Pancreas (tissue), 10 donors: ENCODE measurements around the gene SNCAIP. TPM values are rescaled to one million over a fixed set of nuclear protein-coding genes. Genes with fewer than 3 reads are reported as not detected.

ENCODE experiments used
- ATAC-seq, 4 donors: fragments of 200-7000 bp; cut with Tn5 transposase; one replicate each; pipeline versions ENCODE4 v1.8.0 to v1.9.1; 2020; ENCODE audit warnings: mild to moderate bottlenecking in 4 of 4, moderate library complexity in 4 of 4
- DNase-seq, 6 donors: peaks; one replicate each; pipeline ENCODE4 v3.0.0-alpha.2; 2020
- FAIRE-seq: peaks from 2 replicates; lab custom pipeline; 2012; peaks lifted over from hg19 to GRCh38; lab: Jason Lieb, UNC
- H3K27ac ChIP-seq, 4 donors: fragments of 200-600 bp; sonication (generic); 1 replicate in 3 of 4; 2 replicates in 1 of 4; pipeline versions ENCODE4 v1.5.0 to v1.8.0; 2020
- H3K27me3 ChIP-seq, 4 donors: fragments of 200-600 bp; one replicate each; pipeline ENCODE4 v1.8.0; 2021
- H3K36me3 ChIP-seq, 3 donors: fragments of 200-600 bp; sonication (generic) in 1 of 3; one replicate each; pipeline versions ENCODE4 v1.5.0 to v1.8.0; 2020 to 2021
- H3K4me1 ChIP-seq, 3 donors: fragments of 200-600 bp; one replicate each; pipeline ENCODE4 v1.8.0; 2021
- H3K4me3 ChIP-seq, 4 donors: fragments of 200-600 bp; sonication (generic) in 2 of 4; one replicate each; pipeline versions ENCODE4 v1.5.0 to v1.8.0; 2020 to 2021
- H3K9me3 ChIP-seq, 4 donors: fragments of 200-600 bp; one replicate each; pipeline ENCODE4 v1.8.0; 2021
- CTCF ChIP-seq, 4 donors: fragments of 200-600 bp; sonication (generic) in 3 of 4; IDR thresholded peaks; one replicate each; pipeline versions ENCODE4 v1.5.0 to v1.8.0; 2021; ENCODE audit warnings: antibody characterized with exemption in 4 of 4
- whole genome bisulfite sequencing, 2 donors: extraction: QIAGEN DNeasy Blood & Tissue Kit; methylation state at CpG; one replicate each; pipeline ENCODE4 v1.1.7; 2013; 5-methylcytosine and 5-hydroxymethylcytosine counted together
- intact Hi-C, 3 donors: fragments of 100-400 bp; cut with DNase I; formaldehyde crosslinking; loops; one replicate each; pipeline versions ENCODE4 v1.11.1 to v1.14.2; 2022
- polyA plus RNA-seq, 2 donors: library from polyadenylated mRNA; stranded (reverse); fragments of 200-250 nt; gene quantifications; one replicate each; pipeline ENCODE4 v1.2.3, GENCODE V29; 2013
- total RNA-seq, 6 donors: library from RNA; stranded (reverse); fragmentation: NEBNext Ultra II Directional in 4 of 6; extraction: Animal tissue kit (Norgen Biotek cat#: 25700) in 4 of 6; gene quantifications; one replicate each; pipeline versions ENCODE4 v1.2.1 to v1.2.4, GENCODE V29; 2021 to 2023
- donor health status: healthy with polysubstance abuse.
- donor health status: DM: no; HTN: no; CAD: no; lungs with moderate emphysema.
- donor health status: DM: no; HTN: no; CAD: no.
- donor health status: control.
- donor health status: control.
- donor health status: Bipolar disorder and iron deficiency.
- donor health status: DM: yes; HTN: yes; CAD: no.
- donor health status: DM: no; HTN: no; CAD: no.
- donor health status: DM: no; HTN: no; CAD: no.
- donor health status: DM: yes; HTN: yes; CAD: no.

The SNCAIP gene
- total and polyA plus RNA-seq, 8 donors, result 0.03 to 1.1 (median 0.28) TPM; not detected in 1

- Histone ChIP-seq H3K27ac (no peak overlapping the region), H3K9me3 (no peaks in the 10 kb centered on the region), H3K27me3 (no peaks in the 10 kb centered on the region), H3K4me3 (no peak overlapping the region), H3K36me3 (no peaks in the 10 kb centered on the region), H3K4me1 (no peaks in the 10 kb centered on the region)
- ATAC-seq (peak; percentile 50 to 78 (median 66)), FAIRE-seq (no peak), DNase-seq (no peak)
- TF ChIP-seq CTCF (IDR thresholded peaks at IDR 0.05), result no peak
- 46 to 56% methylated on average over 5 of the region's 5 CpGs for WGBS, 2 donors
- intact Hi-C loops, result no loop called here
Observed at GRCh38 chr5:122332599-122333555, 20.8 kb downstream of the SNCAIP start.

GRCh38 chr5:122333564-122333963, 21.5 kb downstream of the SNCAIP start:
- 41 to 47% methylated on average over 4 of the region's 4 CpGs for WGBS, 2 donors
- Histone ChIP-seq H3K36me3 (no peaks in the 10 kb centered on the region), H3K9me3 (no peaks in the 10 kb centered on the region), H3K27ac (no peak overlapping the region), H3K27me3 (no peaks in the 10 kb centered on the region), H3K4me1 (no peaks in the 10 kb centered on the region), H3K4me3 (no peak overlapping the region)
- TF ChIP-seq CTCF (IDR thresholded peaks at IDR 0.05), result no peak
- no peak for DNase-seq
- intact Hi-C loops, result no loop called here
- FAIRE-seq, result no peak
- peak in 1 of 4 donors; percentile 19 for ATAC-seq

- TF ChIP-seq CTCF (IDR thresholded peaks at IDR 0.05), result no peak
- ATAC-seq, result no peak
- no peaks in the 10 kb centered on the region for H3K4me1 ChIP-seq
- no peaks in the 10 kb centered on the region for H3K36me3 ChIP-seq
- H3K4me3 ChIP-seq, result no peak overlapping the region
- intact Hi-C loops, result no loop called here
- WGBS, 2 donors, result 62 to 69% methylated on average over 5 of the region's 5 CpGs
- no peak overlapping the region for H3K27ac ChIP-seq
- no peak for FAIRE-seq
- no peaks in the 10 kb centered on the region for H3K9me3 ChIP-seq
- no peaks in the 10 kb centered on the region for H3K27me3 ChIP-seq
- no peak for DNase-seq
Observed at GRCh38 chr5:122339591-122339990, 27.6 kb downstream of the SNCAIP start.

GRCh38 chr5:122341087-122341486, 29.1 kb downstream of the SNCAIP start:
- FAIRE-seq, result no peak
- no peak for ATAC-seq
- DNase-seq, result no peak
- Histone ChIP-seq H3K27ac (no peak overlapping the region), H3K9me3 (no peaks in the 10 kb centered on the region), H3K27me3 (no peaks in the 10 kb centered on the region), H3K4me1 (no peaks in the 10 kb centered on the region), H3K36me3 (no peaks in the 10 kb centered on the region), H3K4me3 (no peak overlapping the region)
- TF ChIP-seq CTCF (IDR thresholded peaks at IDR 0.05), result no peak
- intact Hi-C loops, result no loop called here
- 39 to 42% methylated on average over 3 of the region's 3 CpGs for WGBS, 2 donors

- Histone ChIP-seq H3K4me1 (no peaks in the 10 kb centered on the region), H3K9me3 (no peaks in the 10 kb centered on the region), H3K27ac (no peak overlapping the region), H3K4me3 (no peak overlapping the region), H3K27me3 (no peaks in the 10 kb centered on the region), H3K36me3 (no peaks in the 10 kb centered on the region)
- FAIRE-seq, result no peak
- intact Hi-C loops, result no loop called here
- WGBS, 2 donors, result 51 to 62% methylated on average over 4 of the region's 4 CpGs
- TF ChIP-seq CTCF (IDR thresholded peaks at IDR 0.05), result no peak
- no peak for DNase-seq
- ATAC-seq, result no peak
Observed at GRCh38 chr5:122342256-122342655, 30.2 kb downstream of the SNCAIP start.
